IMR-90 (cell line): Measurements from ENCODE around the gene ANKRD33B. TPM values are rescaled to one million over a fixed set of nuclear protein-coding genes. Genes with fewer than 3 reads are reported as not detected.

Experiments
- ATAC-seq: fragments of 200-7000 bp; cut with Tn5 transposase; 2 replicates; pipeline ENCODE4 v1.9.1; 2020; ENCODE audit warnings: low read depth, mild to moderate bottlenecking, moderate library complexity
- BruUV-seq: library from RNA; stranded (reverse); fragments of 400-500 nt; replicated peaks from 2 replicates; lab custom pipeline; 2021; lab: Mats Ljungman, UMichigan
- CTCF ChIA-PET: fragments of 300-600 bp; formaldehyde crosslinking; extraction: SDS; loops from one replicate; lab custom pipeline; 2021; ENCODE audit warnings: antibody characterized with exemption; lab: Yijun Ruan, JAX
- POLR2A ChIA-PET: fragments of 300-600 bp; sonication (Branson Sonifier 250); formaldehyde crosslinking; loops from one replicate; lab custom pipeline; 2022; ENCODE audit warnings: antibody characterized with exemption; ENCODE audit not compliant: unreplicated experiment; lab: Charles Lee
- DNase-seq: peaks from one replicate; pipeline ENCODE4 v3.0.0; 2013
- H2AFZ ChIP-seq: replicated peaks from 2 replicates; pipeline ENCODE3; 2013; ENCODE audit warnings: low read length, mild to moderate bottlenecking; ENCODE audit not compliant: poor library complexity
- H2AK5ac ChIP-seq: 2 replicates; pipeline ENCODE4 v1.6.1; 2013; ENCODE audit warnings: low read depth, low read length, inconsistent platforms
- H2AK9ac ChIP-seq: replicated peaks from 2 replicates; pipeline ENCODE3; 2013; ENCODE audit warnings: mild to moderate bottlenecking, low read depth, low read length, moderate library complexity; ENCODE audit not compliant: poor library complexity
- H2BK120ac ChIP-seq: 2 replicates; pipeline ENCODE4 v1.6.1; 2013; ENCODE audit warnings: low read depth, low read length, inconsistent platforms
- H2BK15ac ChIP-seq: 3 replicates; pipeline ENCODE4 v1.6.1; 2013; ENCODE audit warnings: low read depth, low read length, inconsistent platforms
- H2BK20ac ChIP-seq: 2 replicates; pipeline ENCODE4 v1.6.1; 2013; ENCODE audit warnings: low read depth, mild to moderate bottlenecking, inconsistent platforms, low read length, moderate library complexity
- H2BK5ac ChIP-seq: 2 replicates; pipeline ENCODE4 v1.6.1; 2013; ENCODE audit warnings: mild to moderate bottlenecking, low read depth, low read length, inconsistent platforms; ENCODE audit not compliant: poor library complexity, severe bottlenecking
- H3K14ac ChIP-seq: replicated peaks from 2 replicates; pipeline ENCODE4 v1.6.1; 2013; ENCODE audit warnings: low read depth, low read length, inconsistent platforms
- H3K18ac ChIP-seq: 2 replicates; pipeline ENCODE4 v1.6.1; 2013; ENCODE audit warnings: low read depth, low read length, control low read depth
- H3K23ac ChIP-seq: 2 replicates; pipeline ENCODE4 v1.6.1; 2013; ENCODE audit warnings: low read depth, low read length, inconsistent platforms
- H3K27ac ChIP-seq: 2 replicates; pipeline ENCODE4 v1.5.1; 2013; ENCODE audit warnings: mild to moderate bottlenecking, control low read depth, low read length; ENCODE audit not compliant: insufficient read depth
- H3K27me3 ChIP-seq: 2 replicates; pipeline ENCODE4 v1.6.1; 2013; ENCODE audit warnings: low read length; ENCODE audit not compliant: control insufficient read depth, insufficient read depth
- H3K36me3 ChIP-seq: 2 replicates; pipeline ENCODE4 v1.6.1; 2013; ENCODE audit warnings: low read length, mixed read lengths; ENCODE audit not compliant: control insufficient read depth, insufficient read depth
- H3K4ac ChIP-seq: 2 replicates; pipeline ENCODE4 v1.6.1; 2013; ENCODE audit warnings: low read depth, low read length, inconsistent platforms
- H3K4me1 ChIP-seq: 2 replicates; pipeline ENCODE4 v1.6.1; 2013; ENCODE audit warnings: low read length, mixed read lengths; ENCODE audit not compliant: control insufficient read depth, insufficient read depth
- H3K4me2 ChIP-seq: 2 replicates; pipeline ENCODE4 v1.6.1; 2013; ENCODE audit warnings: low read depth, mild to moderate bottlenecking, control low read depth, low read length, moderate library complexity
- H3K4me3 ChIP-seq: 2 replicates; pipeline ENCODE4 v1.5.1; 2013; ENCODE audit warnings: low read depth, mild to moderate bottlenecking, control low read depth, low read length, moderate library complexity; ENCODE audit not compliant: insufficient read depth
- H3K56ac ChIP-seq: 2 replicates; pipeline ENCODE4 v1.6.1; 2013; ENCODE audit warnings: low read length, inconsistent platforms; ENCODE audit not compliant: insufficient read depth; ENCODE audit errors: extremely low read depth
- H3K79me1 ChIP-seq, 2 experiments: 2 replicates each; pipeline ENCODE4 v1.6.1; 2013; ENCODE audit warnings: low read length in 2 of 2, inconsistent platforms in 1 of 2, low read depth in 1 of 2
- H3K9ac ChIP-seq: 2 replicates; pipeline ENCODE4 v1.6.1; 2013; ENCODE audit warnings: low read depth, low read length, control low read depth
- H3K9me1 ChIP-seq: 2 replicates; pipeline ENCODE4 v1.6.1; 2013; ENCODE audit warnings: low read length, inconsistent platforms; ENCODE audit not compliant: insufficient read depth
- H3K9me3 ChIP-seq: 2 replicates; pipeline ENCODE4 v1.6.1; 2013; ENCODE audit warnings: low read length; ENCODE audit not compliant: control insufficient read depth, insufficient read depth
- H4K20me1 ChIP-seq: 2 replicates; pipeline ENCODE4 v1.6.1; 2013; ENCODE audit warnings: low read length, inconsistent platforms; ENCODE audit not compliant: insufficient read depth
- H4K5ac ChIP-seq: 2 replicates; pipeline ENCODE4 v1.6.1; 2013; ENCODE audit warnings: mild to moderate bottlenecking, low read depth, low read length, control low read depth
- H4K8ac ChIP-seq, 2 experiments: 2 replicates each; pipeline ENCODE4 v1.6.1; 2013; ENCODE audit warnings: low read depth in 2 of 2, low read length in 2 of 2, control low read depth in 1 of 2, inconsistent platforms in 1 of 2
- H4K91ac ChIP-seq: 2 replicates; pipeline ENCODE4 v1.6.1; 2013; ENCODE audit warnings: low read depth, low read length, inconsistent platforms; ENCODE audit not compliant: insufficient read depth
- CEBPB ChIP-seq: IDR thresholded peaks from 2 replicates; pipeline ENCODE4 v1.6.1; 2012; ENCODE audit warnings: low read depth, low read length, improper control_type of control experiment
- CHD1 ChIP-seq: IDR thresholded peaks from 2 replicates; pipeline ENCODE4 v1.6.1; 2012; ENCODE audit warnings: low read depth, low read length, improper control_type of control experiment
- FOS ChIP-seq: fragments of 150-350 bp; IDR thresholded peaks from 2 replicates; pipeline ENCODE4 v1.6.1; 2016; ENCODE audit warnings: low read depth, low read length
- MAFK ChIP-seq: IDR thresholded peaks from 2 replicates; pipeline ENCODE4 v1.6.1; 2012; ENCODE audit warnings: low read depth, low read length, improper control_type of control experiment
- MAZ ChIP-seq: IDR thresholded peaks from 2 replicates; pipeline ENCODE4 v1.6.1; 2012; ENCODE audit warnings: low read depth, mild to moderate bottlenecking, low read length, improper control_type of control experiment, moderate library complexity, borderline replicate concordance
- NFE2L2 ChIP-seq: fragments of 150-350 bp; IDR thresholded peaks from 2 replicates; pipeline ENCODE4 v1.6.1; 2016; ENCODE audit warnings: low read depth, mild to moderate bottlenecking, low read length
- POLR2A ChIP-seq: IDR thresholded peaks from 2 replicates; pipeline ENCODE4 v1.6.1; 2012; ENCODE audit warnings: mild to moderate bottlenecking, low read depth, low read length
- RAD21 ChIP-seq: IDR thresholded peaks from 2 replicates; pipeline ENCODE4 v1.6.1; 2012; ENCODE audit warnings: low read length, improper control_type of control experiment
- RCOR1 ChIP-seq: IDR thresholded peaks from 2 replicates; pipeline ENCODE4 v1.6.1; 2012; ENCODE audit warnings: mild to moderate bottlenecking, low read length, improper control_type of control experiment; ENCODE audit not compliant: insufficient replicate concordance
- RFX5 ChIP-seq: IDR thresholded peaks from 2 replicates; pipeline ENCODE4 v1.8.0; 2012; ENCODE audit warnings: low read depth, mild to moderate bottlenecking, low read length, moderate library complexity
- SMC3 ChIP-seq: fragments of 150-350 bp; IDR thresholded peaks from 2 replicates; pipeline ENCODE4 v1.6.1; 2016; ENCODE audit warnings: low read depth, mild to moderate bottlenecking, antibody characterized with exemption, low read length, moderate library complexity
- WGBS, 2 experiments: methylation state at CpG; one replicate each; pipeline versions ENCODE4 v1.1.5 to v1.1.7; 2013; ENCODE audit warnings: missing lambda C conversion rate in 2 of 2; ENCODE audit not compliant: insufficient read length in 1 of 2; ENCODE audit errors: extremely low coverage in 2 of 2; 5-methylcytosine and 5-hydroxymethylcytosine counted together
- dilution Hi-C: fragments of 300-500 bp; cut with HindIII; formaldehyde crosslinking; loops from one replicate; pipeline ENCODE4 v1.14.3; 2018; ENCODE audit warnings: low sequenced_read_pairs; ENCODE audit not compliant: unreplicated experiment
- in situ Hi-C: fragments of 300-500 bp; cut with MboI; formaldehyde crosslinking; loops from 3 replicates; pipeline ENCODE4 v1.14.3; 2019; ENCODE audit warnings: low sequenced_read_pairs, inconsistent platforms, mixed read lengths
- intact Hi-C: fragments of 100-400 bp; cut with micrococcal nuclease; formaldehyde crosslinking; loops from 2 replicates; pipeline ENCODE4 v1.10.0; 2022
- polyA plus RNA-seq, 3 experiments: library from polyadenylated mRNA; depleted of rRNA; stranded (reverse); fragments of >200 nt; gene quantifications; 2 replicates each; pipeline ENCODE4 v1.2.3, GENCODE V29; 2012; ENCODE audit warnings: low replicate concordance in 1 of 3
- total RNA-seq: library from RNA; depleted of rRNA; stranded (reverse); fragments of >200 nt; gene quantifications from 2 replicates; pipeline ENCODE4 v1.2.3, GENCODE V29; 2012
- TF ChIP-seq, protein P1 (sequence below): conservative IDR thresholded peaks from 2 replicates; pipeline ENCODE4 v1.5.1; 2012; ENCODE audit warnings: mild to moderate bottlenecking, low read depth, low read length, improper control_type of control experiment
- TF ChIP-seq, protein P2 (sequence below): fragments of 150-350 bp; IDR thresholded peaks from 2 replicates; pipeline ENCODE4 v1.6.1; 2017; ENCODE audit warnings: mild to moderate bottlenecking, antibody characterized with exemption, low read length, low read depth
- TF ChIP-seq, protein P3 (sequence below): fragments of 150-350 bp; IDR thresholded peaks from 2 replicates; pipeline ENCODE4 v1.6.1; 2016; ENCODE audit warnings: low read depth, mild to moderate bottlenecking, low read length, moderate library complexity, borderline replicate concordance

The ANKRD33B gene
- total and polyA plus RNA-seq, 2 of the 4 experiments (the other 2 are of a cell fraction): 2.5 to 3.3 TPM

DNA sequence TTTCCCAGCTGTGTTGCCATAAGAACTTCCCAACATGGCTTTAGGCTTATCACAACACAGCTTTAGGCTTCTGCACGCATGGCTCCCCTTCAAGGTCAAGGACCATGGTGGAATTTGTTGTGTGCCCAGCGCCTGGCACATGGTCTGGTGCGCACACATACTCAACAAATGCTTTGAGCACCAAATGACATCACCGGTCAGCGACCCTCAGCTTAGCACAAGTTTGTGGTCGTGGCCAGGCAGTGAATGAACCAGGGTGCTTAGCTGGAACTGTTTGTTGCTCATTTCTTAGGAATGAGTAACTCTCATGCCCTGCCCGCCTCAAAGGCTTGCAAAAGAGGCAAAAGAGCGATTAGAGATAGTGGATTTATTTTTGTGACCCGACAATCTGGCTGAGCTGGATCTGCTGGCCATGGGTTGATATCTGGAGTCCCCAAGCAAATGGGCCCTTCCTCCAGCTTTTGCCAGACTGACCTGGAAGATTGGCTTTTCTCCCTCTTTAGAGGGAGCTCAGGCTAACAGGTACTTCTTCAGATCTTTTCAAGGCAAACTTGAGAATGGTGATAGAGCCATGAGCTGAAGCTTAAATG lies 138.3 kb downstream of the ANKRD33B start:
- H3K23ac ChIP-seq: peak overlapping the region; percentile 53
- DNase-seq: peak; percentile 98
- peak overlapping the region; percentile 77 for H4K91ac ChIP-seq
- peak overlapping the region; percentile 1 to 73; a peak in 2 of 4 replicates for H4K8ac ChIP-seq
- H3K4me1 ChIP-seq: peaks cover 28% of the 10 kb centered on the region
- no TSS peak for BruUV-seq
- peak overlapping the region; percentile 89 for H3K4ac ChIP-seq
- ChIA-PET CTCF (interaction anchor here (0.7 to 1.5 kb wide), 9 partner anchors 9 to 247 kb away, joined by 3 to 5 read pairs (median 4); no protein-coding TSS in a partner anchor), POLR2A (interaction anchor here (1.3 kb wide), 1 partner anchor 23 kb away, joined by 5 read pairs; no protein-coding TSS in a partner anchor)
- H3K9ac ChIP-seq: no peak overlapping the region; the same call in 1 of the 2 replicates
- peaks cover 24% of the 10 kb centered on the region for H4K20me1 ChIP-seq
- peak overlapping the region; percentile 45 for H2BK15ac ChIP-seq
- peaks cover 48% of the 10 kb centered on the region for H3K9me1 ChIP-seq
- H2BK5ac ChIP-seq: peak overlapping the region; percentile 85
- peak overlapping the region; percentile 44 for H3K27ac ChIP-seq
- peak overlapping the region; percentile 7; the same call in 1 of the 2 replicates for H4K5ac ChIP-seq
- H3K36me3 ChIP-seq: peaks cover 4% of the 10 kb centered on the region
- peak overlapping the region; percentile 33 for H2AK9ac ChIP-seq
- H2AK5ac ChIP-seq: peak overlapping the region; percentile 71
- H3K9me3 ChIP-seq: no peaks in the 10 kb centered on the region
- WGBS, 2 experiments: 15% methylated on average over 2 of the region's 9 CpGs; no CpG with 5 or more reads in 1 of the 2 experiments
- H3K4me2 ChIP-seq: peak overlapping the region; percentile 33
- dilution Hi-C loops (no loop called here), in situ Hi-C loops (loop anchor here (10.0 kb wide), 1 partner anchor 133 kb away; no protein-coding TSS in a partner anchor), intact Hi-C loops (loop anchor here (2.0 to 5.0 kb wide), 2 partner anchors 59 to 200 kb away; partner anchors contain the start of gene DAP)
- no peak overlapping the region for H3K4me3 ChIP-seq
- peak overlapping the region; percentile 69 for H3K14ac ChIP-seq
- peak overlapping the region; percentile 76 for H2BK20ac ChIP-seq
- peak; percentile 81 for ATAC-seq
- no peaks in the 10 kb centered on the region for H3K27me3 ChIP-seq
- peaks cover 40 to 93% of the 10 kb centered on the region in 2 experiments for H3K79me1 ChIP-seq
- peak overlapping the region; percentile 54 for H3K56ac ChIP-seq
- peak overlapping the region; percentile 68; the same call in 1 of the 2 replicates for H3K18ac ChIP-seq
- H2AFZ ChIP-seq: no peak overlapping the region
- H2BK120ac ChIP-seq: peak overlapping the region; percentile 75
- no peak for TF ChIP-seq RCOR1
- TF ChIP-seq RAD21: peak; percentile 24; the same call in 1 of the 2 replicates
- peak; percentile 51; the same call in 1 of the 2 replicates for TF ChIP-seq MAFK
- no peak for TF ChIP-seq SMC3
- TF ChIP-seq, protein P1, sequence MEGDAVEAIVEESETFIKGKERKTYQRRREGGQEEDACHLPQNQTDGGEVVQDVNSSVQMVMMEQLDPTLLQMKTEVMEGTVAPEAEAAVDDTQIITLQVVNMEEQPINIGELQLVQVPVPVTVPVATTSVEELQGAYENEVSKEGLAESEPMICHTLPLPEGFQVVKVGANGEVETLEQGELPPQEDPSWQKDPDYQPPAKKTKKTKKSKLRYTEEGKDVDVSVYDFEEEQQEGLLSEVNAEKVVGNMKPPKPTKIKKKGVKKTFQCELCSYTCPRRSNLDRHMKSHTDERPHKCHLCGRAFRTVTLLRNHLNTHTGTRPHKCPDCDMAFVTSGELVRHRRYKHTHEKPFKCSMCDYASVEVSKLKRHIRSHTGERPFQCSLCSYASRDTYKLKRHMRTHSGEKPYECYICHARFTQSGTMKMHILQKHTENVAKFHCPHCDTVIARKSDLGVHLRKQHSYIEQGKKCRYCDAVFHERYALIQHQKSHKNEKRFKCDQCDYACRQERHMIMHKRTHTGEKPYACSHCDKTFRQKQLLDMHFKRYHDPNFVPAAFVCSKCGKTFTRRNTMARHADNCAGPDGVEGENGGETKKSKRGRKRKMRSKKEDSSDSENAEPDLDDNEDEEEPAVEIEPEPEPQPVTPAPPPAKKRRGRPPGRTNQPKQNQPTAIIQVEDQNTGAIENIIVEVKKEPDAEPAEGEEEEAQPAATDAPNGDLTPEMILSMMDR: no peak
- TF ChIP-seq CEBPB: peak; percentile 91
- TF ChIP-seq POLR2A: no peak
- TF ChIP-seq MAZ: 0 out of 2 replicates have a peak, but pooled peaks have one; percentile 23
- TF ChIP-seq, protein P2, sequence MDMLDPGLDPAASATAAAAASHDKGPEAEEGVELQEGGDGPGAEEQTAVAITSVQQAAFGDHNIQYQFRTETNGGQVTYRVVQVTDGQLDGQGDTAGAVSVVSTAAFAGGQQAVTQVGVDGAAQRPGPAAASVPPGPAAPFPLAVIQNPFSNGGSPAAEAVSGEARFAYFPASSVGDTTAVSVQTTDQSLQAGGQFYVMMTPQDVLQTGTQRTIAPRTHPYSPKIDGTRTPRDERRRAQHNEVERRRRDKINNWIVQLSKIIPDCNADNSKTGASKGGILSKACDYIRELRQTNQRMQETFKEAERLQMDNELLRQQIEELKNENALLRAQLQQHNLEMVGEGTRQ: peak; percentile 63
- TF ChIP-seq RFX5: no peak
- TF ChIP-seq CHD1: peak; percentile 42; the same call in 1 of the 2 replicates
- no peak for TF ChIP-seq NFE2L2
- TF ChIP-seq FOS: peak; percentile 82
- TF ChIP-seq, protein P3, sequence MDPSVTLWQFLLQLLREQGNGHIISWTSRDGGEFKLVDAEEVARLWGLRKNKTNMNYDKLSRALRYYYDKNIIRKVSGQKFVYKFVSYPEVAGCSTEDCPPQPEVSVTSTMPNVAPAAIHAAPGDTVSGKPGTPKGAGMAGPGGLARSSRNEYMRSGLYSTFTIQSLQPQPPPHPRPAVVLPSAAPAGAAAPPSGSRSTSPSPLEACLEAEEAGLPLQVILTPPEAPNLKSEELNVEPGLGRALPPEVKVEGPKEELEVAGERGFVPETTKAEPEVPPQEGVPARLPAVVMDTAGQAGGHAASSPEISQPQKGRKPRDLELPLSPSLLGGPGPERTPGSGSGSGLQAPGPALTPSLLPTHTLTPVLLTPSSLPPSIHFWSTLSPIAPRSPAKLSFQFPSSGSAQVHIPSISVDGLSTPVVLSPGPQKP: no peak
